ENCODE data around the gene PDCD2L.

Gene PDCD2L

GRCh38 chr19:34359954-34360315 lies 44.3 kb upstream of the PDCD2L start:
- DNase-seq, result no peak
- in situ Hi-C loops (cut with HindIII; ENCODE audit: low pct_ligation_motif_present, low sequenced_read_pairs), result no loop called here
- no peaks in the 10 kb centered on the region for H3K27me3 ChIP-seq (replicated peaks)
- H3K27ac ChIP-seq, result no peak overlapping the region
- H3K36me3 ChIP-seq (replicated peaks), result peaks cover 2% of the 10 kb centered on the region
- no peak for TF ChIP-seq CTCF (IDR thresholded peaks at IDR 0.05; ENCODE audit: low read depth, low read length, missing control alignments)
- no peak overlapping the region for H3K4me3 ChIP-seq (ENCODE audit: low read depth, low read length)

GRCh38 chr19:34360354-34360909 lies 43.8 kb upstream of the PDCD2L start:
- no peaks in the 10 kb centered on the region for H3K27me3 ChIP-seq (replicated peaks)
- no peak for DNase-seq
- TF ChIP-seq CTCF (IDR thresholded peaks at IDR 0.05; ENCODE audit: low read depth, low read length, missing control alignments), result no peak
- no peak overlapping the region for H3K4me3 ChIP-seq (ENCODE audit: low read depth, low read length)
- no peak overlapping the region for H3K27ac ChIP-seq
- H3K36me3 ChIP-seq (replicated peaks), result no peaks in the 10 kb centered on the region
- in situ Hi-C loops (cut with HindIII; ENCODE audit: low pct_ligation_motif_present, low sequenced_read_pairs), result no loop called here

- in situ Hi-C loops (cut with HindIII; ENCODE audit: low pct_ligation_motif_present, low sequenced_read_pairs), result no loop called here
- H3K27me3 ChIP-seq (replicated peaks), result no peaks in the 10 kb centered on the region
- DNase-seq, result no peak
- H3K36me3 ChIP-seq (replicated peaks), result peaks cover 12% of the 10 kb centered on the region
- no peak overlapping the region for H3K27ac ChIP-seq
- TF ChIP-seq CTCF (IDR thresholded peaks at IDR 0.05; ENCODE audit: low read depth, low read length, missing control alignments), result no peak
- no peak overlapping the region for H3K4me3 ChIP-seq (ENCODE audit: low read depth, low read length)
Measured at GRCh38 chr19:34362679-34363069, 41.5 kb upstream of the PDCD2L start.

GRCh38 chr19:34363094-34363493 lies 41.1 kb upstream of the PDCD2L start:
- in situ Hi-C loops (cut with HindIII; ENCODE audit: low pct_ligation_motif_present, low sequenced_read_pairs), result no loop called here
- Histone ChIP-seq H3K4me3 (ENCODE audit: low read depth, low read length) (no peak overlapping the region), H3K27me3 (replicated peaks) (no peaks in the 10 kb centered on the region), H3K27ac (no peak overlapping the region), H3K36me3 (replicated peaks) (peaks cover 16% of the 10 kb centered on the region)
- no peak for TF ChIP-seq CTCF (IDR thresholded peaks at IDR 0.05; ENCODE audit: low read depth, low read length, missing control alignments)
- no peak for DNase-seq

GRCh38 chr19:34363930-34364329 lies 40.3 kb upstream of the PDCD2L start:
- peaks cover 24% of the 10 kb centered on the region for H3K36me3 ChIP-seq (replicated peaks)
- in situ Hi-C loops (cut with HindIII; ENCODE audit: low pct_ligation_motif_present, low sequenced_read_pairs), result no loop called here
- no peak overlapping the region for H3K27ac ChIP-seq
- H3K27me3 ChIP-seq (replicated peaks), result no peaks in the 10 kb centered on the region
- no peak overlapping the region for H3K4me3 ChIP-seq (ENCODE audit: low read depth, low read length)
- TF ChIP-seq CTCF (IDR thresholded peaks at IDR 0.05; ENCODE audit: low read depth, low read length, missing control alignments), result no peak
- DNase-seq, result no peak

- Histone ChIP-seq H3K36me3 (replicated peaks) (peaks cover 29% of the 10 kb centered on the region), H3K27ac (no peak overlapping the region), H3K27me3 (replicated peaks) (no peaks in the 10 kb centered on the region), H3K4me3 (ENCODE audit: low read depth, low read length) (peak overlapping the region; percentile 79)
- no peak for DNase-seq
- in situ Hi-C loops (cut with HindIII; ENCODE audit: low pct_ligation_motif_present, low sequenced_read_pairs), result no loop called here
- TF ChIP-seq CTCF (IDR thresholded peaks at IDR 0.05; ENCODE audit: low read depth, low read length, missing control alignments), result no peak
Measured at GRCh38 chr19:34364462-34364829, 39.8 kb upstream of the PDCD2L start.

Data from brain microvascular endothelial cell (primary cell).